HCT116 (cell line): ENCODE results near the gene DCDC2.

Experiments
- FOSL1 ChIP-seq: IDR thresholded peaks from 2 replicates; pipeline ENCODE4 v1.6.1; 2012; ENCODE audit warnings: low read depth
- RAD21 ChIP-seq: IDR thresholded peaks from 2 replicates; pipeline ENCODE4 v1.6.1; 2012; ENCODE audit warnings: low read depth, mild to moderate bottlenecking
- TCF7L2 ChIP-seq: IDR thresholded peaks from 2 replicates; pipeline ENCODE4 v1.7.0; 2011; ENCODE audit warnings: borderline replicate concordance, inconsistent platforms; ENCODE audit not compliant: insufficient read depth, insufficient read length; ENCODE audit errors: extremely low read depth
- TF ChIP-seq, protein P1 (sequence below), 3 experiments: fragments of 200-600 bp in 1 of 3; sonication (generic) in 1 of 3; IDR thresholded peaks in 2 of 3; conservative IDR thresholded peaks in 1 of 3; 2 replicates each; pipeline ENCODE4 v1.5.1; 2012 to 2017; ENCODE audit warnings: low read depth in 2 of 3, low read length in 2 of 3, antibody characterized with exemption in 1 of 3, borderline replicate concordance in 1 of 3, control low read depth in 1 of 3, mild to moderate bottlenecking in 1 of 3, mixed read lengths in 1 of 3, mixed run types in 1 of 3, moderate library complexity in 1 of 3; ENCODE audit not compliant: insufficient read depth in 1 of 3

DNA sequence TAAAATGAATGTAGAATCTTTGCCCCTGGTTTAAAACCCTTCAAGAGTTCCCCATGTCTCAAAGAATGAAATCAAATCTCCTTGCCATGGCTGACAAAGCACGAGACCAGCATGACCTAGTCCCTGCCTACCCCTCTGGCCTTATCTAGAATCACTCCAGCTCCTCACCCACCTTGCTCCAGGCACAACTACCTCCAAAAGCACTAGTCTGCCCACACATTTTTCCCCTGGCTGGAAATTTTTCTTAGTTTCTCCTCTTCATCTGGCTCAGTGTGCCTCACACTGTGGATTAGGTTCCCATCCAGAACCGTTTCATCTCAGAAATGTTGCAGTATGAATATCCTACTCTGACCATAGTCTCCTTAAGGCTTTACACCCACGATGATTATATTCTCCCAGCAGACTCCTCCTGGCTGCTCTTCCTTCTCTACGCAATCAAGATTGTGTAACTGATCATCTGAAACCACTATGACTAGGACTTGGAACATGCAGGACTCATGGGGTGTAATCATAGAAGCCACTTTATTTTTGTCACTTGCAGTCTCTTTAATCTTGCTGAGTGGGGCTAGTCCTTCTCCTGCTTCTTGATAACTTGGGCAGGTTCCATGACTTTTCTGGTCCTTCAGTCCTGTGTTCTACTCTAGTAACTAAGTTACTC is 37.0 kb upstream of the DCDC2 start:
- TF ChIP-seq FOSL1: no peak
- TF ChIP-seq, protein P1, sequence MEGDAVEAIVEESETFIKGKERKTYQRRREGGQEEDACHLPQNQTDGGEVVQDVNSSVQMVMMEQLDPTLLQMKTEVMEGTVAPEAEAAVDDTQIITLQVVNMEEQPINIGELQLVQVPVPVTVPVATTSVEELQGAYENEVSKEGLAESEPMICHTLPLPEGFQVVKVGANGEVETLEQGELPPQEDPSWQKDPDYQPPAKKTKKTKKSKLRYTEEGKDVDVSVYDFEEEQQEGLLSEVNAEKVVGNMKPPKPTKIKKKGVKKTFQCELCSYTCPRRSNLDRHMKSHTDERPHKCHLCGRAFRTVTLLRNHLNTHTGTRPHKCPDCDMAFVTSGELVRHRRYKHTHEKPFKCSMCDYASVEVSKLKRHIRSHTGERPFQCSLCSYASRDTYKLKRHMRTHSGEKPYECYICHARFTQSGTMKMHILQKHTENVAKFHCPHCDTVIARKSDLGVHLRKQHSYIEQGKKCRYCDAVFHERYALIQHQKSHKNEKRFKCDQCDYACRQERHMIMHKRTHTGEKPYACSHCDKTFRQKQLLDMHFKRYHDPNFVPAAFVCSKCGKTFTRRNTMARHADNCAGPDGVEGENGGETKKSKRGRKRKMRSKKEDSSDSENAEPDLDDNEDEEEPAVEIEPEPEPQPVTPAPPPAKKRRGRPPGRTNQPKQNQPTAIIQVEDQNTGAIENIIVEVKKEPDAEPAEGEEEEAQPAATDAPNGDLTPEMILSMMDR (IDR thresholded peaks at IDR 0.05 in 2 of 3, conservative IDR thresholded peaks at IDR 0.05 in 1 of 3; ENCODE audit: borderline replicate concordance in 1 of 3, insufficient read depth in 1 of 3, low read depth in 2 of 3, low read length in 2 of 3): no peak
- no peak for TF ChIP-seq TCF7L2
- TF ChIP-seq RAD21: no peak
